CD4-positive, alpha-beta T cell (primary cell): ENCODE results near the gene CPSF4L. TPM values are rescaled to one million over a fixed set of nuclear protein-coding genes. Genes with fewer than 3 reads are reported as not detected.

ENCODE experiments used
- ATAC-seq: fragments of 200-7000 bp; cut with Tn5 transposase; one replicate; pipeline ENCODE4 v1.10.0; 2022; ENCODE audit warnings: mild to moderate bottlenecking; ENCODE audit not compliant: poor library complexity
- CTCF ChIA-PET: fragments of 350-600 bp; sonication (Branson Sonifier 250); formaldehyde crosslinking; loops from one replicate; lab custom pipeline; 2021; ENCODE audit warnings: antibody characterized with exemption, inconsistent platforms; lab: Charles Lee
- POLR2A ChIA-PET: fragments of 350-600 bp; sonication (Branson Sonifier 250); formaldehyde crosslinking; loops from one replicate; lab custom pipeline; 2021; ENCODE audit warnings: antibody characterized with exemption, inconsistent platforms; lab: Charles Lee
- DNase-seq, 14 experiments: peaks; one replicate each; pipeline ENCODE4 v3.0.0-alpha.2; 2013 to 2020; ENCODE audit warnings: mixed read lengths in 2 of 14
- H3K27ac ChIP-seq, 2 donors: one replicate each; pipeline versions ENCODE4 v1.5.1 to v1.7.0; 2013; ENCODE audit warnings: low read length in 2 of 2, low read depth in 1 of 2, mild to moderate bottlenecking in 1 of 2
- H3K27me3 ChIP-seq, 2 experiments: 1 replicate in 1 of 2; 2 replicates in 1 of 2; pipeline versions ENCODE4 v1.6.1 to v1.7.0; 2013; ENCODE audit warnings: low read length in 2 of 2, control low read depth in 1 of 2, mild to moderate bottlenecking in 1 of 2, moderate library complexity in 1 of 2; ENCODE audit not compliant: insufficient read depth in 2 of 2, control insufficient read depth in 1 of 2
- H3K36me3 ChIP-seq: one replicate; pipeline ENCODE4 v1.6.1; 2013; ENCODE audit warnings: low read length, control low read depth; ENCODE audit not compliant: insufficient read depth
- H3K4me1 ChIP-seq: one replicate; pipeline ENCODE4 v1.6.1; 2013; ENCODE audit warnings: low read length, control low read depth; ENCODE audit not compliant: insufficient read depth
- H3K4me3 ChIP-seq: one replicate; pipeline ENCODE4 v1.5.1; 2013; ENCODE audit warnings: mild to moderate bottlenecking, low read length, moderate library complexity
- H3K9me3 ChIP-seq, 2 experiments: 1 replicate in 1 of 2; 2 replicates in 1 of 2; pipeline versions ENCODE4 v1.6.1 to v1.7.0; 2013; ENCODE audit warnings: low read length in 2 of 2, mild to moderate bottlenecking in 2 of 2, control low read depth in 1 of 2, moderate library complexity in 1 of 2; ENCODE audit not compliant: control insufficient read depth in 1 of 2, insufficient read depth in 1 of 2
- H3K27ac Mint-ChIP-seq: one replicate; pipeline ENCODE4 v1.8.0; 2020; ENCODE audit warnings: mixed read lengths
- H3K27me3 Mint-ChIP-seq: one replicate; pipeline ENCODE4 v1.8.0; 2021; ENCODE audit warnings: mixed read lengths
- H3K36me3 Mint-ChIP-seq: one replicate; pipeline ENCODE4 v1.8.0; 2021; ENCODE audit warnings: low read depth, mixed read lengths
- H3K4me1 Mint-ChIP-seq: one replicate; pipeline ENCODE4 v1.8.0; 2021; ENCODE audit warnings: low read depth, mixed read lengths
- H3K4me3 Mint-ChIP-seq: one replicate; pipeline ENCODE4 v1.8.0; 2020; ENCODE audit warnings: mild to moderate bottlenecking, mixed read lengths
- H3K9me3 Mint-ChIP-seq: one replicate; pipeline ENCODE4 v1.8.0; 2020; ENCODE audit warnings: mixed read lengths
- intact Hi-C, 2 experiments: fragments of 100-400 bp; cut with DNase I in 1 of 2; cut with micrococcal nuclease in 1 of 2; formaldehyde crosslinking; loops; one replicate each; pipeline versions ENCODE4 v1.15.1 to v1.9.0; 2023 to 2025; cut with DNase I, micrococcal nuclease
- total RNA-seq, 174 experiments: library from RNA in 2 of 174; stranded (reverse) in 2 of 174; gene quantifications; one replicate each; pipeline ENCODE4 v1.2.3 and lab custom pipeline; 2021 to 2026
- TF ChIP-seq, protein P1 (sequence below): fragments of 200-600 bp; IDR thresholded peaks from one replicate; pipeline ENCODE4 v1.8.0; 2022; ENCODE audit warnings: antibody characterized with exemption, mild to moderate bottlenecking

Gene CPSF4L
- total RNA-seq, 2 experiments from 2014 or later: not detected

DNA sequence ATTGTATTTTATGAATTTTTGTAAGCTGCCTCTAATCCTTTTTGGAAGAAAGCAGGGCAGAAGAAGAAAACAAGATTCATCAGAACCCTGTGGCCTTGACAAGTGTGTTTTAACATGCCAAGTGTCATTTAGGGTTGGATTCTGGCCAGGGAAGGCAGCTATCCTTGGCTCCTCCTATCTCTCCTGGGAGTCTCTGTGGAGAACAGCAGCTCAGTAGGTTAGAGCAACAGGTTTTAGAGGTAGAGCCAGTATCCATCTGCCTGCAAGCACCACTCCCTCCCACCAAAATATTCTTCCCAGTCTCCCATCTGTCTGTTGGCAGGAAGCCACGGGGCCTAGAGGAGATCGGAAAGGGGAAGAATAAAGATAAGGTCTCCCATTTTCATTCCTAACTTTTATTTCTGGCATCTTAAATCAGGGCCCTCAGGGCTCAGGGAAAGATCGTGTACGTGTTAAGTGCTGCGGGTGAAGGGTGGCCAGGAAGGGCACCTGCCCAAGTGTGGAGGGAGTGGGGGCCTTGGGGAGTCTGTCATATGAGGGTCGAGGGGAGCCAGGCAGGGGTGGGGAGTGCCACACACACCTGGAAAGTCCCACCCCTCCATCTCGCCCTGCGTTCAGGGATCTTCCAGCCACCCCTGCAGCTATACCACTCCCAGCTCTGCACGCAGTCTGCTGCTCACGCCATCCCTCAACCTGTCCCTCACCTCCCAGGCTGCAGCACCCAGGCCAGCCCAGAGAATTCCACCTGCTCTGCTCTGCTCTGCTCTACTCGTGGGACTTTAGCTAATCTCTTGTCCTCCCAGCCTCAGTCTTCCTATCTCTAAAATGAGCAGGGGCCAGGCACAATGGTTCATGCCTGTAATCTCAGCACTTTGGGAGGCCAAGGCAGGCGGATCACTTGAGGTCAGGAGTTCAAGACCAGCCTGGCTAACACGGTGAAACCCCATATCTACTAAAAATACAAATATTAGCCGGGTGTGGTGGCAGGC lies 17.1 kb upstream of the CPSF4L start:
- intact Hi-C loops: no loop called here
- H3K27me3 ChIP-seq: peaks cover 0 to 2% of the 10 kb centered on the region in 2 experiments
- H3K27ac Mint-ChIP-seq: no peak overlapping the region
- H3K27me3 Mint-ChIP-seq: no peaks in the 10 kb centered on the region
- no peaks in the 10 kb centered on the region for H3K9me3 ChIP-seq
- no peaks in the 10 kb centered on the region for H3K4me1 ChIP-seq
- ATAC-seq: no peak
- ChIA-PET POLR2A (no interaction called here), CTCF (no interaction called here)
- no peaks in the 10 kb centered on the region for H3K9me3 Mint-ChIP-seq
- H3K36me3 ChIP-seq: no peaks in the 10 kb centered on the region
- DNase-seq: no peak
- H3K4me1 Mint-ChIP-seq: no peaks in the 10 kb centered on the region
- no peaks in the 10 kb centered on the region for H3K36me3 Mint-ChIP-seq
- H3K4me3 Mint-ChIP-seq: no peak overlapping the region
- no peak overlapping the region for H3K4me3 ChIP-seq
- TF ChIP-seq, protein P1, sequence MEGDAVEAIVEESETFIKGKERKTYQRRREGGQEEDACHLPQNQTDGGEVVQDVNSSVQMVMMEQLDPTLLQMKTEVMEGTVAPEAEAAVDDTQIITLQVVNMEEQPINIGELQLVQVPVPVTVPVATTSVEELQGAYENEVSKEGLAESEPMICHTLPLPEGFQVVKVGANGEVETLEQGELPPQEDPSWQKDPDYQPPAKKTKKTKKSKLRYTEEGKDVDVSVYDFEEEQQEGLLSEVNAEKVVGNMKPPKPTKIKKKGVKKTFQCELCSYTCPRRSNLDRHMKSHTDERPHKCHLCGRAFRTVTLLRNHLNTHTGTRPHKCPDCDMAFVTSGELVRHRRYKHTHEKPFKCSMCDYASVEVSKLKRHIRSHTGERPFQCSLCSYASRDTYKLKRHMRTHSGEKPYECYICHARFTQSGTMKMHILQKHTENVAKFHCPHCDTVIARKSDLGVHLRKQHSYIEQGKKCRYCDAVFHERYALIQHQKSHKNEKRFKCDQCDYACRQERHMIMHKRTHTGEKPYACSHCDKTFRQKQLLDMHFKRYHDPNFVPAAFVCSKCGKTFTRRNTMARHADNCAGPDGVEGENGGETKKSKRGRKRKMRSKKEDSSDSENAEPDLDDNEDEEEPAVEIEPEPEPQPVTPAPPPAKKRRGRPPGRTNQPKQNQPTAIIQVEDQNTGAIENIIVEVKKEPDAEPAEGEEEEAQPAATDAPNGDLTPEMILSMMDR: no peak
- H3K27ac ChIP-seq: no peak overlapping the region

DNA sequence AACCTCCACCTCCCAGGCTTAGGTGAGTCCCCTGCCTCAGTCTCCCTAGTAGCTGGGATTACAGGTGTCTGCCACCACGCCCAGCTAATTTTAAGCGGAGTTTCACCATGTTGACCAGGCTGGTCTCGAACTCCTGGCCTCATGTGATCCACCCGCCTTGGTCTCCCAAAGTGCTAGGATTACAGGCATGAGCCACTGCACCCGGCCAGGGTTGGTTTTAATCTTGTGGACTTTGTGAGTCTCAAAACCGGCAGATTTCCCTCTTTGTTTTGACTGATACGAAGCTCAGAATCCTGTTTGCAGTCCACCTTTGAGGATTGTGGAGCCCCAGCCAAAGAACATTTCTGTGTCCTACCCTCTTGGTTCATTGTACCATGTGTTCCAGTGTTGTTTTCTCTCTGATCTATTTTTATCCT lies 16.4 kb upstream of the CPSF4L start:
- no peaks in the 10 kb centered on the region for H3K27me3 Mint-ChIP-seq
- Histone ChIP-seq H3K27me3 (peaks cover 0 to 2% of the 10 kb centered on the region in 2 experiments), H3K27ac (no peak overlapping the region), H3K4me1 (no peaks in the 10 kb centered on the region), H3K4me3 (no peak overlapping the region), H3K36me3 (no peaks in the 10 kb centered on the region), H3K9me3 (no peaks in the 10 kb centered on the region)
- ATAC-seq (no peak), DNase-seq (no peak)
- intact Hi-C loops: no loop called here
- ChIA-PET CTCF (no interaction called here), POLR2A (no interaction called here)
- TF ChIP-seq, protein P1: no peak
- no peaks in the 10 kb centered on the region for H3K36me3 Mint-ChIP-seq
- no peak overlapping the region for H3K4me3 Mint-ChIP-seq
- no peaks in the 10 kb centered on the region for H3K9me3 Mint-ChIP-seq
- no peak overlapping the region for H3K27ac Mint-ChIP-seq
- no peaks in the 10 kb centered on the region for H3K4me1 Mint-ChIP-seq

DNA sequence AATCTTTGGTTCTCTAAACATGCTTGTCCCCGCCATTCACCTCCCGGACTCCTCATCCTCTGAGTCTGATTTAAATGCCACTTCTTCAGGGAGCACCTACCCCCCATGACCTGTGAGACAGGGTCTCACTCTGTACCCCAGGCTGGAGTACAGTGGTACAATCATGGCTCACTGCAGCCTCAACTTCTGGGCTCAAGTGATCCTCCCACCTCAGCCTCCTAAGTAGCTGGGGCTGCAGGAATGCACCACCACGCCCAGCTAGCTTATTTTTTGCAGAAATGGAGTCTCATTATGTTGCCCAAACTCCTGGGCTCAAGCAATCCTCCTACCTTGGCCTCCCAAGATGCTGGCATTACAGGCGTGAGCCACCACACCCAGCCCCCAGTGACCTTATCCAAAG lies 12.8 kb upstream of the CPSF4L start:
- no peak overlapping the region for H3K4me3 Mint-ChIP-seq
- H3K4me3 ChIP-seq: no peak overlapping the region
- ATAC-seq (no peak), DNase-seq (no peak)
- H3K27me3 ChIP-seq: no peaks in the 10 kb centered on the region
- no peak overlapping the region for H3K27ac ChIP-seq
- H3K27ac Mint-ChIP-seq: no peak overlapping the region
- no peaks in the 10 kb centered on the region for H3K27me3 Mint-ChIP-seq
- H3K36me3 ChIP-seq: no peaks in the 10 kb centered on the region
- ChIA-PET POLR2A (no interaction called here), CTCF (no interaction called here)
- no peaks in the 10 kb centered on the region for H3K9me3 ChIP-seq
- H3K9me3 Mint-ChIP-seq: no peaks in the 10 kb centered on the region
- H3K4me1 Mint-ChIP-seq: no peaks in the 10 kb centered on the region
- intact Hi-C loops: no loop called here
- H3K36me3 Mint-ChIP-seq: no peaks in the 10 kb centered on the region
- H3K4me1 ChIP-seq: no peaks in the 10 kb centered on the region
- TF ChIP-seq, protein P1: no peak
